Measurements from ENCODE around the gene CEP85.

DNA sequence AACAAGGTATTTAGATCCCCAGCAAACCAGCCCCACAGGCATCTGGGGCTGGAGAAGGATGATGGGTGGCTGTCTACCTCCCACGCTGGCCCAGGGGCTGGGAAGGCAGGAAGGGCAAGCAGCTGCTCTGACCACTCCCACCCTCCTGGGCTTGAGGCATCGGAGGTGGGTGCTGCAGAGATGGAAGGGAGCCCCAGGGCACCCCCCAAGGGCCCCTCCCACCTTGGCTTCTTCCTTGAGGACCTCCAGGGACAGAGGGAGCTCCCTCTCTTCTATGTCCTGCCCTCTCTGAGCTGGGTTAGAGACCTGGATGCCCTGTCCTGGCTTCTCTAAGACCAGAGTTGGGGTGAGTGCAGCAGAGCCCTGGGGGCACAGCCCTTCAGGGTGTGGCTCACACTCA, 86.9 kb downstream of the CEP85 start:
- TF ChIP-seq CTCF (IDR thresholded peaks at IDR 0.05; ENCODE audit: low read depth, low read length): no peak
- TF ChIP-seq EZH2phosphoT487 (IDR thresholded peaks at IDR 0.05; ENCODE audit: low read depth): no peak

Measured in OCI-LY3 (cell line).